SK-N-SH (cell line): ENCODE measurements around the gene DNAH1. TPM values are rescaled to one million over a fixed set of nuclear protein-coding genes. Genes with fewer than 3 reads are reported as not detected.

Source experiments
- CTCF ChIA-PET: fragments of 300-600, 350-600 bp; formaldehyde crosslinking; extraction: SDS; loops from one replicate; lab custom pipeline; 2021; lab: Yijun Ruan, JAX
- POLR2A ChIA-PET: fragments of 350-600 bp; sonication (Branson Sonifier 250); formaldehyde crosslinking; extraction: SDS; loops from one replicate; lab custom pipeline; 2020; ENCODE audit warnings: antibody characterized with exemption, inconsistent platforms; lab: Yijun Ruan, JAX
- DNase-seq: peaks from one replicate; pipeline ENCODE4 v3.0.0; 2012
- H2AFZ ChIP-seq: fragments of 200-600 bp; sonication (generic); 2 replicates; pipeline ENCODE4 v1.8.1; 2016; ENCODE audit warnings: antibody characterized with exemption, mild to moderate bottlenecking, low read depth
- H3F3A ChIP-seq: fragments of 200-600 bp; sonication (generic); replicated peaks from 2 replicates; pipeline ENCODE3; 2016; ENCODE audit warnings: antibody characterized with exemption, mild to moderate bottlenecking; ENCODE audit not compliant: insufficient read depth
- H3K27ac ChIP-seq, 2 experiments: fragments of 200-500 bp in 1 of 2; fragments of 200-600 bp in 1 of 2; sonication (Bioruptor generic) in 1 of 2; sonication (generic), shearing (Covaris generic) in 1 of 2; 2 replicates each; pipeline versions ENCODE4 v1.5.1 to v1.6.1; 2014 to 2016; ENCODE audit warnings: low read depth in 2 of 2, inconsistent platforms in 1 of 2, low read length in 1 of 2, mild to moderate bottlenecking in 1 of 2, mixed read lengths in 1 of 2
- H3K27me3 ChIP-seq: fragments of 200-600 bp; sonication (generic), shearing (Covaris generic); 2 replicates; pipeline ENCODE4 v1.6.1; 2016; ENCODE audit warnings: mixed run types; ENCODE audit not compliant: insufficient read depth
- H3K36me3 ChIP-seq, 2 experiments: fragments of 200-500 bp in 1 of 2; fragments of 200-600 bp in 1 of 2; sonication (Bioruptor generic) in 1 of 2; sonication (generic) in 1 of 2; replicated peaks in 1 of 2; 2 replicates each; pipeline versions ENCODE3 to v1.5.1; 2014 to 2016; ENCODE audit warnings: low read length in 1 of 2, mild to moderate bottlenecking in 1 of 2; ENCODE audit not compliant: insufficient read depth in 2 of 2, control insufficient read depth in 1 of 2
- H3K4me1 ChIP-seq, 2 experiments: fragments of 200-500 bp in 1 of 2; fragments of 200-600 bp in 1 of 2; sonication (Bioruptor generic) in 1 of 2; sonication (generic), shearing (Covaris generic) in 1 of 2; 2 replicates each; pipeline versions ENCODE4 v1.5.1 to v1.6.1; 2014 to 2016; ENCODE audit warnings: low read depth in 1 of 2, low read length in 1 of 2, mixed run types in 1 of 2; ENCODE audit not compliant: insufficient read depth in 2 of 2, control insufficient read depth in 1 of 2
- H3K4me2 ChIP-seq: fragments of 200-600 bp; sonication (generic), shearing (Covaris generic); 2 replicates; pipeline ENCODE4 v1.6.1; 2017; ENCODE audit warnings: mixed run types
- H3K4me3 ChIP-seq, 2 experiments: fragments of 200-500 bp in 1 of 2; fragments of 200-600 bp in 1 of 2; sonication (Bioruptor generic) in 1 of 2; sonication (generic), shearing (Covaris generic) in 1 of 2; 2 replicates each; pipeline versions ENCODE4 v1.5.1 to v1.8.1; 2014 to 2016; ENCODE audit warnings: low read depth in 2 of 2, inconsistent platforms in 1 of 2, low read length in 1 of 2, mild to moderate bottlenecking in 1 of 2, mixed read lengths in 1 of 2, moderate library complexity in 1 of 2
- H3K79me2 ChIP-seq: fragments of 200-600 bp; sonication (generic); 2 replicates; pipeline ENCODE4 v1.8.1; 2017; ENCODE audit warnings: mild to moderate bottlenecking; ENCODE audit not compliant: insufficient read depth
- H3K9ac ChIP-seq: fragments of 200-600 bp; sonication (generic); 2 replicates; pipeline ENCODE4 v1.6.1; 2017; ENCODE audit warnings: mixed run types
- H3K9me2 ChIP-seq: fragments of 200-600 bp; sonication (generic); 2 replicates; pipeline ENCODE4 v1.6.1; 2017; ENCODE audit warnings: mixed run types
- H3K9me3 ChIP-seq: fragments of 200-600 bp; sonication (generic); 2 replicates; pipeline ENCODE4 v1.6.1; 2017; ENCODE audit warnings: mixed run types, mild to moderate bottlenecking, moderate library complexity
- H4K20me1 ChIP-seq: fragments of 200-600 bp; sonication (generic); 2 replicates; pipeline ENCODE4 v1.6.1; 2017; ENCODE audit warnings: mild to moderate bottlenecking, mixed run types; ENCODE audit not compliant: insufficient read depth
- FOSL2 ChIP-seq: IDR thresholded peaks from 2 replicates; pipeline ENCODE4 v1.4.0; 2012; ENCODE audit warnings: low read depth, mild to moderate bottlenecking, moderate library complexity, borderline replicate concordance
- NFIC ChIP-seq: IDR thresholded peaks from 2 replicates; pipeline ENCODE4 v1.4.0; 2012; ENCODE audit warnings: borderline replicate concordance
- NRF1 ChIP-seq: IDR thresholded peaks from 2 replicates; pipeline ENCODE4 v1.6.1; 2012; ENCODE audit warnings: low read depth, mild to moderate bottlenecking, low read length
- RFX5 ChIP-seq: IDR thresholded peaks from 2 replicates; pipeline ENCODE4 v1.6.1; 2012; ENCODE audit warnings: mild to moderate bottlenecking, improper control_type of control experiment, low read length
- SIN3A ChIP-seq: IDR thresholded peaks from 2 replicates; pipeline ENCODE4 v1.6.1; 2012; ENCODE audit warnings: low read depth, mild to moderate bottlenecking, low read length, moderate library complexity, borderline replicate concordance
- SMC3 ChIP-seq: IDR thresholded peaks from 2 replicates; pipeline ENCODE4 v1.6.1; 2012; ENCODE audit warnings: low read depth, low read length, improper control_type of control experiment
- TAF1 ChIP-seq: IDR thresholded peaks from 2 replicates; pipeline ENCODE4 v1.6.1; 2012; ENCODE audit warnings: low read depth, mild to moderate bottlenecking, low read length, moderate library complexity, borderline replicate concordance
- TCF12 ChIP-seq: IDR thresholded peaks from 2 replicates; pipeline ENCODE4 v1.4.0; 2012
- TEAD4 ChIP-seq: IDR thresholded peaks from 2 replicates; pipeline ENCODE4 v1.4.0; 2012; ENCODE audit warnings: mild to moderate bottlenecking, borderline replicate concordance; ENCODE audit not compliant: insufficient read depth
- WGBS: methylation state at CpG from one replicate; pipeline ENCODE4 v1.1.6; 2017; ENCODE audit warnings: low lambda C conversion rate; 5-methylcytosine and 5-hydroxymethylcytosine counted together
- polyA plus RNA-seq, 3 experiments: library from polyadenylated mRNA; depleted of rRNA; stranded (reverse); fragments of >200 nt; gene quantifications; 2 replicates each; pipeline ENCODE4 v1.2.3, GENCODE V29; 2012
- TF ChIP-seq, protein P1 (sequence below): fragments of 200-600 bp; sonication (generic); IDR thresholded peaks from 2 replicates; pipeline ENCODE4 v1.6.1; 2017; ENCODE audit warnings: antibody characterized with exemption, mild to moderate bottlenecking, moderate library complexity
- TF ChIP-seq, protein P2 (sequence below): IDR thresholded peaks from 2 replicates; pipeline ENCODE4 v1.4.0; 2012; ENCODE audit warnings: low read depth
- TF ChIP-seq, protein P3 (sequence below): fragments of 150-350 bp; IDR thresholded peaks from 2 replicates; pipeline ENCODE4 v1.6.1; 2017; ENCODE audit warnings: antibody characterized with exemption, low read length, low read depth, borderline replicate concordance
- TF ChIP-seq, protein P4 (sequence below): fragments of 150-350 bp; IDR thresholded peaks from 2 replicates; pipeline ENCODE4 v1.6.1; 2016; ENCODE audit warnings: mild to moderate bottlenecking, low read depth, low read length

Gene DNAH1
- polyA plus RNA-seq, 1 of the 3 experiments (the other 2 are of a cell fraction): 5.1 TPM

DNA sequence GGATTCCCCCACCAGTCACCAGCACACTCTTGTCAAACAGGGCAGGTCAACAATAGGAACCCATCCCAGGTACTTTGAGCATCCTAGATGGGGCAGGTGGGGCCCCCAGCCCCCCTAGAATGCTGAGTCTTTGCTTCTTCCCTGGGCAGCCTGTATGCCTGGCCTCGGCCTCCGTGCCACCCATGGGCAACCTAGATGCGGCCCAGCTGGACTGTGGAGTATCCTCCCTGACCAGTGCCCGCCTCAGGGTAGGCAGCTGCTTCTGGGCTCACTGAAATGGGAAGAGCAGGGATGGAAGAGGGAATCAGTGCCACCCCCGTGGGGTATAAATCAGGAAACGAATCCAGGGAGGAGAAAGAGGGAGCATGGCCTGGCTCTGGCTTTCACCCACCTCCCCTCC lies 10.9 kb downstream of the DNAH1 start:
- no peak overlapping the region for H3K27ac ChIP-seq
- H3K36me3 ChIP-seq: no peaks in the 10 kb centered on the region
- H2AFZ ChIP-seq: no peak overlapping the region
- no peaks in the 10 kb centered on the region for H3K9me2 ChIP-seq
- H3K4me2 ChIP-seq: no peak overlapping the region
- no peaks in the 10 kb centered on the region for H3K9me3 ChIP-seq
- WGBS: 59% methylated on average over 2 of the region's 6 CpGs
- H3K79me2 ChIP-seq: no peaks in the 10 kb centered on the region
- no peak overlapping the region for H3K9ac ChIP-seq
- TF ChIP-seq, protein P1, sequence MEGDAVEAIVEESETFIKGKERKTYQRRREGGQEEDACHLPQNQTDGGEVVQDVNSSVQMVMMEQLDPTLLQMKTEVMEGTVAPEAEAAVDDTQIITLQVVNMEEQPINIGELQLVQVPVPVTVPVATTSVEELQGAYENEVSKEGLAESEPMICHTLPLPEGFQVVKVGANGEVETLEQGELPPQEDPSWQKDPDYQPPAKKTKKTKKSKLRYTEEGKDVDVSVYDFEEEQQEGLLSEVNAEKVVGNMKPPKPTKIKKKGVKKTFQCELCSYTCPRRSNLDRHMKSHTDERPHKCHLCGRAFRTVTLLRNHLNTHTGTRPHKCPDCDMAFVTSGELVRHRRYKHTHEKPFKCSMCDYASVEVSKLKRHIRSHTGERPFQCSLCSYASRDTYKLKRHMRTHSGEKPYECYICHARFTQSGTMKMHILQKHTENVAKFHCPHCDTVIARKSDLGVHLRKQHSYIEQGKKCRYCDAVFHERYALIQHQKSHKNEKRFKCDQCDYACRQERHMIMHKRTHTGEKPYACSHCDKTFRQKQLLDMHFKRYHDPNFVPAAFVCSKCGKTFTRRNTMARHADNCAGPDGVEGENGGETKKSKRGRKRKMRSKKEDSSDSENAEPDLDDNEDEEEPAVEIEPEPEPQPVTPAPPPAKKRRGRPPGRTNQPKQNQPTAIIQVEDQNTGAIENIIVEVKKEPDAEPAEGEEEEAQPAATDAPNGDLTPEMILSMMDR: no peak
- no peak for TF ChIP-seq SIN3A
- TF ChIP-seq RFX5: no peak
- ChIA-PET CTCF (interaction anchor here (7.7 to 32.8 kb wide), 2 partner anchors 12 to 33 kb away, joined by 81 to 504 read pairs; partner anchors contain the start of gene GLYCTK), POLR2A (no interaction called here)
- H3K4me1 ChIP-seq: peaks cover 0 to 16% of the 10 kb centered on the region in 2 experiments; a peak in 1 of 4 replicates
- H3K27me3 ChIP-seq: no peaks in the 10 kb centered on the region
- H3K4me3 ChIP-seq: no peak overlapping the region
- DNase-seq: no peak
- H3F3A ChIP-seq: no peaks in the 10 kb centered on the region
- H4K20me1 ChIP-seq: no peaks in the 10 kb centered on the region

DNA sequence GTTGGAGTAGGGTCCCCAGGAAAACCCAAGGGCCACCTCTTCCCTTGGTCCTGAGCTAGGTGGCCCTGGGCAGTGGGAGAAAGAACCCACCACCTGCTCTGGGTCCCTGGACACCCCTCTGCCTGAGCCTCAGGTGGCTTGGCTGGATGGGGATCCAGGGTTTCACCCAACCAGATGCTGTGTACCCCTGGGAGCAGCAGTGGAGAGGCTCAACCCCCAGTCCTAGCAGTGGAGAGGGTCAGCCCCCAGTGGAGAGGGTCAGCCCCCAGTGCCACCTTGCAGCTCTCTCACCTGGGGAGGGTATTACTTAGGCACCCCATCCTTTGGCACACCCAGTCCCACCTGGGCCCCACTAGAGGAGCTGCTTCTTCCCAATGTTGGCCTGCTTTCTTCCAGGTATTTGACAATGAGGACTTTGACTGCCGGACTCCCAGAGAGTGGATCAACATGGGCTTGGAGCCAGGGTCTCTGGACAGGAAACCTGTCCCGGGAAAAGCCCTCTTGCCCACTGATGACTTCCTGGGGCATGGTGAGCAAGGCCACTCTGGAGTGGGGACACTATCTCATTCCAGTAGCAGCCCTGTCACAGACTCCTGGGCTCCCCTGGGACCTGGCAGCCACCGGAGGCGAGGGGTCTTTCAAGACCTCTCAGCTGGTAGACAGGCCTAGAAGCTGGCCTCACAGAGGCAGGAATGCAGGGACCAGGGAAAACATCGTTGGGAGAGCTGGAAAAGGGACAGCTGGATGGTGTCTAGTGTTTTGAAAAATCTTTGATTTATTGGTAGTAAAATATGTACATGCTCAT lies 11.6 kb downstream of the DNAH1 start:
- Histone ChIP-seq H3K9me2 (no peaks in the 10 kb centered on the region), H3K9ac (no peak overlapping the region), H3K79me2 (no peaks in the 10 kb centered on the region), H3K27me3 (no peaks in the 10 kb centered on the region), H3K27ac (no peak overlapping the region), H3F3A (no peaks in the 10 kb centered on the region), H3K4me3 (no peak overlapping the region), H3K4me1 (peaks cover 0 to 16% of the 10 kb centered on the region in 2 experiments; a peak in 1 of 4 replicates), H4K20me1 (no peaks in the 10 kb centered on the region), H3K4me2 (no peak overlapping the region), H2AFZ (no peak overlapping the region), H3K36me3 (no peaks in the 10 kb centered on the region), H3K9me3 (no peaks in the 10 kb centered on the region)
- WGBS: 77% methylated on average over 3 of the region's 5 CpGs
- POLR2A ChIA-PET: no interaction called here
- DNase-seq: no peak
- CTCF ChIA-PET: interaction anchor here (3.4 to 32.8 kb wide), 3 partner anchors 11 to 96 kb away, joined by 10 to 504 read pairs (median 81); partner anchors contain the start of gene GLYCTK
- TF ChIP-seq RFX5: no peak
- TF ChIP-seq, protein P2, sequence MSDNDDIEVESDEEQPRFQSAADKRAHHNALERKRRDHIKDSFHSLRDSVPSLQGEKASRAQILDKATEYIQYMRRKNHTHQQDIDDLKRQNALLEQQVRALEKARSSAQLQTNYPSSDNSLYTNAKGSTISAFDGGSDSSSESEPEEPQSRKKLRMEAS: no peak

DNA sequence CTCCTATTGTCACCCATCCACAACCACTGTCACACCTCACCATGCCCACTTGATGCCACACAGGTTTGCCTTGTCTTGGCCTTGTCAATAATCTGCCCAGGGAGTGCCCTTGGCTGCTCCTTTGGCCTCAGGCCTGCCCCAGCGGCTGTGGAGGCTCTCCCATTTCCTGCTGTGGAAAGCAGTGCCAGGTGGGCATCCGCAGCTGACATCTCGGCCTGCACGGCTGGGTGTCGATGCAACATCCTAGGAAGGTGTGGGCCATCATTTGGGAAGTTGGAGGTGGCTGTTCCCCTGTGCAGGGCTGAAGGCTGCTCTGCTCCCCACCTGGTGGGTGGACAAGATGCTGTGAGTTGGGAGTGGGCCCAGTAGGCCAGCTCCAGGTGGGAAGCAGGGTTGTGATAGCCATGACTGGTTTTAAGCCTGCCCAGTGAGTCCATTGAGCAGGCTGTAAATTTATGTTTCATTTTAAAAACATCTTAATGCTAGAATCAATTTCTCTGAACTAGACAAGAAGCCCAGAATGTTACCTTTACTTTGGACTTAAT lies 12.5 kb downstream of the DNAH1 start:
- Histone ChIP-seq H3K9ac (no peak overlapping the region), H2AFZ (no peak overlapping the region), H4K20me1 (no peaks in the 10 kb centered on the region), H3K27me3 (no peaks in the 10 kb centered on the region), H3K4me1 (peaks cover 0 to 15% of the 10 kb centered on the region in 2 experiments; a peak in 1 of 4 replicates), H3K9me3 (no peaks in the 10 kb centered on the region), H3K4me2 (no peak overlapping the region), H3K79me2 (no peaks in the 10 kb centered on the region), H3K9me2 (no peaks in the 10 kb centered on the region), H3K36me3 (no peaks in the 10 kb centered on the region), H3F3A (no peaks in the 10 kb centered on the region), H3K4me3 (no peak overlapping the region), H3K27ac (no peak overlapping the region)
- ChIA-PET CTCF (interaction anchor here (3.4 to 32.8 kb wide), 3 partner anchors 11 to 97 kb away, joined by 10 to 504 read pairs (median 81); partner anchors contain the start of gene GLYCTK), POLR2A (no interaction called here)
- WGBS: 90% methylated on average over 4 of the region's 5 CpGs
- TF ChIP-seq, protein P3, sequence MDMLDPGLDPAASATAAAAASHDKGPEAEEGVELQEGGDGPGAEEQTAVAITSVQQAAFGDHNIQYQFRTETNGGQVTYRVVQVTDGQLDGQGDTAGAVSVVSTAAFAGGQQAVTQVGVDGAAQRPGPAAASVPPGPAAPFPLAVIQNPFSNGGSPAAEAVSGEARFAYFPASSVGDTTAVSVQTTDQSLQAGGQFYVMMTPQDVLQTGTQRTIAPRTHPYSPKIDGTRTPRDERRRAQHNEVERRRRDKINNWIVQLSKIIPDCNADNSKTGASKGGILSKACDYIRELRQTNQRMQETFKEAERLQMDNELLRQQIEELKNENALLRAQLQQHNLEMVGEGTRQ: no peak
- TF ChIP-seq, protein P4, sequence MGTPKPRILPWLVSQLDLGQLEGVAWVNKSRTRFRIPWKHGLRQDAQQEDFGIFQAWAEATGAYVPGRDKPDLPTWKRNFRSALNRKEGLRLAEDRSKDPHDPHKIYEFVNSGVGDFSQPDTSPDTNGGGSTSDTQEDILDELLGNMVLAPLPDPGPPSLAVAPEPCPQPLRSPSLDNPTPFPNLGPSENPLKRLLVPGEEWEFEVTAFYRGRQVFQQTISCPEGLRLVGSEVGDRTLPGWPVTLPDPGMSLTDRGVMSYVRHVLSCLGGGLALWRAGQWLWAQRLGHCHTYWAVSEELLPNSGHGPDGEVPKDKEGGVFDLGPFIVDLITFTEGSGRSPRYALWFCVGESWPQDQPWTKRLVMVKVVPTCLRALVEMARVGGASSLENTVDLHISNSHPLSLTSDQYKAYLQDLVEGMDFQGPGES: no peak
- TF ChIP-seq NRF1: no peak
- no peak for TF ChIP-seq FOSL2
- TF ChIP-seq NFIC: no peak
- no peak for TF ChIP-seq SMC3
- TF ChIP-seq TCF12: no peak
- TF ChIP-seq TAF1: no peak
- TF ChIP-seq TEAD4: no peak
- DNase-seq: no peak
